K562 (cell line): ENCODE results near the gene POLD1. TPM values are rescaled to one million over a fixed set of nuclear protein-coding genes. Genes with fewer than 3 reads are reported as not detected.

Experiments used
- ATF4 ChIP-seq: fragments of 450-650 bp; formaldehyde crosslinking; IDR thresholded peaks from 2 replicates; pipeline ENCODE4 v1.4.0; 2022; ENCODE audit warnings: mild to moderate bottlenecking, moderate library complexity
- BHLHE40 ChIP-seq: IDR thresholded peaks from 2 replicates; pipeline ENCODE4 v1.6.1; 2011; ENCODE audit warnings: low read length, improper control_type of control experiment
- CHAMP1 ChIP-seq: fragments of 450-650 bp; IDR thresholded peaks from 2 replicates; pipeline ENCODE4 v1.6.1; 2016; ENCODE audit warnings: mild to moderate bottlenecking
- EP300 ChIP-seq: IDR thresholded peaks from 2 replicates; pipeline ENCODE4 v1.6.1; 2012; ENCODE audit warnings: low read length, improper control_type of control experiment
- FOXK2 ChIP-seq, 2 experiments: fragments of 450-650 bp; IDR thresholded peaks in 1 of 2; conservative IDR thresholded peaks in 1 of 2; 2 replicates each; pipeline ENCODE4 v1.6.1; 2016; ENCODE audit warnings: low read depth in 2 of 2, mild to moderate bottlenecking in 1 of 2
- GTF2A2 ChIP-seq: IDR thresholded peaks from 2 replicates; pipeline ENCODE4 v1.6.1; 2016; ENCODE audit warnings: mild to moderate bottlenecking, missing genetic modification characterization, missing compliant biosample characterization
- HNRNPK ChIP-seq: fragments of 200-400 bp; formaldehyde crosslinking; IDR thresholded peaks from one replicate; pipeline ENCODE4 v1.6.1; 2018; ENCODE audit warnings: mild to moderate bottlenecking, low read depth, low read length; ENCODE audit not compliant: poor library complexity, severe bottlenecking
- MTA1 ChIP-seq: fragments of 450-650 bp; IDR thresholded peaks from 2 replicates; pipeline ENCODE4 v1.6.1; 2017; ENCODE audit warnings: borderline replicate concordance
- MXD1 ChIP-seq: fragments of 250-450 bp; sonication (Bioruptor Pico); IDR thresholded peaks from 2 replicates; pipeline ENCODE4 v1.8.0; 2021; ENCODE audit warnings: borderline replicate concordance, mild to moderate bottlenecking, moderate library complexity; ENCODE audit not compliant: poor library complexity, severe bottlenecking
- NONO ChIP-seq, 2 experiments: fragments of 200-400 bp in 1 of 2; fragments of 450-650 bp in 1 of 2; formaldehyde crosslinking in 1 of 2; IDR thresholded peaks; 2 replicates each; pipeline ENCODE4 v1.6.1; 2017; ENCODE audit warnings: low read depth in 2 of 2, mild to moderate bottlenecking in 2 of 2, moderate library complexity in 2 of 2, low read length in 1 of 2
- POLR3G ChIP-seq: IDR thresholded peaks from 2 replicates; pipeline ENCODE4 v1.6.1; 2011; ENCODE audit not compliant: insufficient read length, insufficient replicate concordance; ENCODE audit errors: extremely low read depth
- PTTG1 ChIP-seq: fragments of 450-650 bp; IDR thresholded peaks from 2 replicates; pipeline ENCODE4 v1.6.1; 2016; ENCODE audit warnings: low read depth, mild to moderate bottlenecking, missing genetic modification characterization, missing compliant biosample characterization
- SMAD3 ChIP-seq: fragments of 450-650 bp; formaldehyde crosslinking; conservative IDR thresholded peaks from 2 replicates; pipeline ENCODE4 v1.4.0; 2020; ENCODE audit warnings: mild to moderate bottlenecking
- SUPT5H ChIP-seq: fragments of 450-650 bp; IDR thresholded peaks from 2 replicates; pipeline ENCODE4 v1.6.1; 2016
- UBTF ChIP-seq, 2 experiments: IDR thresholded peaks; 2 replicates each; pipeline ENCODE4 v1.6.1; 2012; ENCODE audit warnings: improper control_type of control experiment in 2 of 2, low read depth in 2 of 2, low read length in 2 of 2, borderline replicate concordance in 1 of 2
- VEZF1 ChIP-seq: fragments of 200-800 bp; sonication (Bioruptor generic); IDR thresholded peaks from 2 replicates; pipeline ENCODE4 v1.6.1; 2017; ENCODE audit warnings: missing genetic modification characterization, missing compliant biosample characterization
- ZKSCAN1 ChIP-seq: fragments of 150-350 bp; IDR thresholded peaks from 2 replicates; pipeline ENCODE4 v1.6.1; 2016; ENCODE audit warnings: low read depth, low read length
- ZNF175 ChIP-seq: fragments of 200-800 bp; sonication (Bioruptor generic); IDR thresholded peaks from 2 replicates; pipeline ENCODE4 v1.6.1; 2016; ENCODE audit warnings: low read depth, mild to moderate bottlenecking, missing genetic modification characterization, missing compliant biosample characterization
- ZNF23 ChIP-seq: fragments of 250-450 bp; sonication (Bioruptor Pico); IDR thresholded peaks from 2 replicates; pipeline ENCODE4 v1.4.0; 2020; ENCODE audit warnings: mild to moderate bottlenecking
- polyA plus RNA-seq, 8 experiments: library from polyadenylated mRNA; depleted of rRNA in 4 of 8; stranded (reverse) in 5 of 8; unstranded in 3 of 8; fragments of >200 nt; fragmentation: Nextera tagmentation in 2 of 8; fragmentation: Illumina TruSeq in 1 of 8; extraction: Ambion mirVana in 2 of 8; extraction: Trizol in 1 of 8; gene quantifications; 2 replicates each; pipeline versions ENCODE4 v1.2.1 to v1.2.3, GENCODE V29; 2011 to 2014; ENCODE audit warnings: inconsistent platforms in 1 of 8, missing spikeins in 1 of 8
- total RNA-seq, 7 experiments: library from RNA; depleted of rRNA in 6 of 7; stranded (reverse); fragments of >200 nt in 6 of 7; fragmentation: Illumina TruSeq in 2 of 7; extraction: Trizol in 2 of 7; gene quantifications; 2 replicates each; pipeline versions ENCODE4 v1.2.1 to v1.2.3, GENCODE V29; 2011 to 2021; ENCODE audit warnings: low replicate concordance in 1 of 7

POLD1 gene
- total and polyA plus RNA-seq, 9 of the 15 experiments (the other 6 are each of a cell fraction or from before 2014, with no cell fraction given) = 1.3 to 312 (median 47.8) TPM

GRCh38 chr19:50376166-50377050 is 7.7 kb upstream of the POLD1 start, which contains the start of gene NR1H2 (continued):
- TF ChIP-seq UBTF (IDR thresholded peaks at IDR 0.05; ENCODE audit: borderline replicate concordance in 1 of 2, low read depth in 2 of 2, low read length in 2 of 2) = peak in 1 of 2 experiments; percentile 83; a peak in 2 of 4 replicates
- TF ChIP-seq EP300 = peak; percentile 64
- no peak for TF ChIP-seq PTTG1
- no peak for TF ChIP-seq CHAMP1
- TF ChIP-seq BHLHE40 = peak; percentile 72
- TF ChIP-seq SUPT5H = peak; percentile 88
- TF ChIP-seq MTA1 = 0 out of 2 replicates have a peak, but pooled peaks have one; percentile 32
- TF ChIP-seq ATF4 (CRISPR knock-in tag) = peak; percentile 47
- no peak for TF ChIP-seq HNRNPK
- TF ChIP-seq ZKSCAN1 = peak; percentile 67; the same call in 1 of the 2 replicates
- TF ChIP-seq POLR3G = no peak
- TF ChIP-seq ZNF23 = no peak
- TF ChIP-seq ZNF175 (CRISPR knock-in tag) = 0 out of 2 replicates have a peak, but pooled peaks have one; percentile 72
- TF ChIP-seq SMAD3 (CRISPR knock-in tag) = 0 out of 2 replicates have a peak, but pooled peaks have one; percentile 48
- TF ChIP-seq NONO (IDR thresholded peaks at IDR 0.05; ENCODE audit: low read depth in 2 of 2, low read length in 1 of 2) = peak in 1 of 2 experiments; percentile 8; a peak in 1 of 4 replicates
- TF ChIP-seq MXD1 (CRISPR knock-in tag) = no peak
- peak; percentile 96 for TF ChIP-seq FOXK2 (conservative IDR thresholded peaks at IDR 0.05 in 1 of 2, IDR thresholded peaks at IDR 0.05 in 1 of 2; ENCODE audit: low read depth in 2 of 2)
- TF ChIP-seq VEZF1 = peak; percentile 85
- no peak for TF ChIP-seq GTF2A2
